HG03378 (cell line): Measurements from ENCODE around the gene PATZ1.
"Not testable (repeated sequence)": the region's sequence is repeated elsewhere in the genome, so short reads cannot be mapped to it uniquely, and the experiment has no call there.

Experiments
- ATAC-seq: cut with Tn5 transposase; IDR thresholded peaks from one replicate; pipeline ENCODE4 v1.9.1; 2021; ENCODE audit warnings: mild to moderate bottlenecking, moderate library complexity; ENCODE audit not compliant: unreplicated experiment

The PATZ1 gene, protein sequence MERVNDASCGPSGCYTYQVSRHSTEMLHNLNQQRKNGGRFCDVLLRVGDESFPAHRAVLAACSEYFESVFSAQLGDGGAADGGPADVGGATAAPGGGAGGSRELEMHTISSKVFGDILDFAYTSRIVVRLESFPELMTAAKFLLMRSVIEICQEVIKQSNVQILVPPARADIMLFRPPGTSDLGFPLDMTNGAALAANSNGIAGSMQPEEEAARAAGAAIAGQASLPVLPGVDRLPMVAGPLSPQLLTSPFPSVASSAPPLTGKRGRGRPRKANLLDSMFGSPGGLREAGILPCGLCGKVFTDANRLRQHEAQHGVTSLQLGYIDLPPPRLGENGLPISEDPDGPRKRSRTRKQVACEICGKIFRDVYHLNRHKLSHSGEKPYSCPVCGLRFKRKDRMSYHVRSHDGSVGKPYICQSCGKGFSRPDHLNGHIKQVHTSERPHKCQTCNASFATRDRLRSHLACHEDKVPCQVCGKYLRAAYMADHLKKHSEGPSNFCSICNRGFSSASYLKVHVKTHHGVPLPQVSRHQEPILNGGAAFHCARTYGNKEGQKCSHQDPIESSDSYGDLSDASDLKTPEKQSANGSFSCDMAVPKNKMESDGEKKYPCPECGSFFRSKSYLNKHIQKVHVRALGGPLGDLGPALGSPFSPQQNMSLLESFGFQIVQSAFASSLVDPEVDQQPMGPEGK

DNA sequence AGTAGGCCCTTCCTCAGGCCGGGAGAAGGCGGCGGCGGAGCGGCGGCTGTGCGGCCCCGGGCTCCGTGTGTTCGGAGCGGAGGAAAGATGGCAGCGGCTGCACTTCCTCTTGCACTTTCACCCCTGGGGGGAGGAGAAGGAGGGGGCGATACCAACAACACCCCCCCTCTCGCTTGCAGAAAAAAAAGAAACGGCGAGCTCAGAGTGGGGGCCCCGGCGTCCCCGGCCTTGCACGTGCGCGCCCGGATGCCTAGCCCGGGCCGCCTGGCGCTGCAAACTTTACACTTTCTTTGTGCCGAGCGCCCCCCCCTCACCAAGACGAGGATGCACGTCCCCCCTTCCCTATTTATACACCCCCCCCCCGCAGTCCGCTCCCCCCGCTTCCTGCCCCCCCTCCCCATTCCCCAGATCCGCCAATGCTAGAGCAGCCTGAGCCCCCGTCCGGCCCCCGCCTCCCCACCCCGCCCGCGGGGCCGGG lies at the start of gene PATZ1:
TSS of gene PATZ1 (minus strand) at position 92 of the 478 bp plus-strand sequence. CDS start 744 bp downstream, outside the sequence.
- no peak for ATAC-seq

DNA sequence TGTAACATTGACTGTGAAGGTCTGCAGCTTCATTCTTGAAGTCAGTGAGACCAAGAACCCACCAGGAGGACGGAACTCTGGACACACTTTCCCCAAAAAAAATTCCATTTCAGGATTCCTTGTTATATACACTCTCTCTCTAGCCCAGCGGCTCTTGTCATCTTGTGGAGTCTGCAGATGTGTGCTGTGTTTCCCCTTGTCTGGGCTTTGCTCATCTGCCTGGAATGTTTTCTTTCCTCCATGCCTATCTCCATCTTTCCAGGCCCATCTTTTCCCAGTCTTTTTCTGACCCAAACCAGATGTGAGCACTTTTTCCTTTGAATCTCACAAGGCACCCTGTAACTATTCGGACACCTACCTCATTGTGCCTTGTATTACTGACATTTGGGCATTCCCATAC lies 48.2 kb upstream of the PATZ1 start:
- no peak for ATAC-seq

DNA sequence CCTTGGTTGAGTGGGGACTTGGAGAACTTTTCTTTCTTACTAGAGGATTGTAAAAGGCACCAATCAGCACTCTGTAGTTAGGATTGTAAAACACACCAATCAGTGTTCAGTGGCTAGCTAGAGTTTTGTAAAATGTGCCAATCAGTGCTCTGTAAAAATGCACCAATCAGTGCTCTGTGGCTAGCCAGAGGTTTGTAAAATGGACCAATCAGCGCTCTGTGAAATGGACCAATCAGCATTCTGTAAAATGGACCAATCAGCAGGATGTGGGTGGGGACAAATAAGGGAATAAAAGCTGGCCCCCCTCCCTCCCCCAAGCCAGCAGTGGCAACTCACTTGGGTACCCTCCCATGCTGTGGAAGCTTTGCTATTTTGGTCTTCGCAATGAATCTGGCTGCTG lies 47.7 kb upstream of the PATZ1 start:
- no peak for ATAC-seq

DNA sequence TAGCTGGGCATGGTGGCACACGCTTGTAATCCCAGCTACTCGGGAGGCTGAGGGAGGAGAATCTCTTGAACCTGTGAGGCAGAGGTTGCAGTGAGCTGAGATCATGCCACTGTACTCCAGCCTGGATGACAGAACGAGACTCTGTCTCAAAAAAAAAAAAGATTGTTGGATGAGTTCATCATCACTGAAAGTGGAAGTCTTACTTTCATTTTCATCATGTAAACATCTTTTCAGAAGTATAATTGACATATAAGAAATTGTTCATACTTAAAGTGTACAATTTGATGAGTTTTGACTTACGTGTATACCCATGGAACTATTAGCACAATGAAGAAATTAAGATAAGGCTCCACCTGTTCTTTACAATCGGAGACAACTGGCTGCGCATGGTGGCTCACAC lies 32.5 kb upstream of the PATZ1 start:
- ATAC-seq: not testable (repeated sequence)

DNA sequence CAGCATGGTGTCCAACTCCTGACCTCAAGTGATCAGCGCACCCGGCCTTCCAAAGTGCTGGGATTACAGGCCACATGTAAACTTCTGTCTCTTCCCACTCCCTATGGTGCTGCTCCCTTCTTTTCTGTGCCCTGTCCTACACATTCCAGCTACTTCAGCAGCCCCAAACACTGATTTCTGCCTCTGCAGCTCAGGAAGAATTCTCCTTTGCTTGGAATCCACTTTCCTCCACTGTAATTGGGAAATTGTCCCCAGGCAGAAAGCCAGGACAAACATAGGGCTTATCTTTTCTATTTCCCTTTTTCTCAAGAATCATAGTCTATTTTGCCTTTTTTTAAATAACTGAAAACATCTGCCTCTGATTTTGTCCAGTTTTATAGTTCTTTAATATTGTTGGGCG lies 32.0 kb upstream of the PATZ1 start:
- ATAC-seq: no peak

DNA sequence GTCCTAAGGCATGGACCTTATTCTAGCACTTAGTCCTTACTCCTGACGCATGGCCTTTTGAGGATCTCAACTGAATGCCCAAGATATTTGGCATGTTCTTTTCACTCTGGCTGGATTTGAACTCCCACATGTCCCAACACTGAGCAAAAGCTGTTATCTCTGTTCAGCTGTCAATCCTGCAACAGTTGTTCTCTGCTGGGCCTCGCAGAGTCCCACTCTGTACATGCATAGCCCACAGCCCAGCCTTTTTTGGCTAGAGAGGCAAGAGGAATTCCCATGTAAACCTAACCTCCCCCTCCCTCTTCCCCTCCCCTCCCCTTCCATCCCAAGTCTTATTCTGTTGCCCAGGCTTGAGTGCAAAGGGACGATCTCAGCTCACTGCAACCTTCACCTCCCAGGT lies 31.5 kb upstream of the PATZ1 start:
- no peak for ATAC-seq

DNA sequence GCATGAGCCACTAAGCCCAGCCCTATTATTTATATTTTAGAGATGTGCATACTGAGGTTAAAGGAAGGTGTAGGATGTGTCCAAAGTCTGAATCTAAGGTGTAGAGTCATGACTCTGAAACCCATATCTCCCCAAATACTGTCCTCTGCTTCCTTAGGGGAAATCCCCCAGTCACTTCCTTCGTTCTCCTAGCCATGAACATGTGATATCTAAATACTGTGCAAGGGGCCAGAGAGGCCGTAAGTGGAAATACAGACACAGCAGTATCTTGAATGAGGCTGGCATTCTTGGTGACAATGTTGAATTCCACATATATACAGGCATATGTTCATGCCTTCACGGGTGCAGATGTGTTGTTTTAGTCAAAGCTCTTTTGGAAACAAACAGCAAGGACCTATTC lies 21.3 kb upstream of the PATZ1 start:
- ATAC-seq: no peak

DNA sequence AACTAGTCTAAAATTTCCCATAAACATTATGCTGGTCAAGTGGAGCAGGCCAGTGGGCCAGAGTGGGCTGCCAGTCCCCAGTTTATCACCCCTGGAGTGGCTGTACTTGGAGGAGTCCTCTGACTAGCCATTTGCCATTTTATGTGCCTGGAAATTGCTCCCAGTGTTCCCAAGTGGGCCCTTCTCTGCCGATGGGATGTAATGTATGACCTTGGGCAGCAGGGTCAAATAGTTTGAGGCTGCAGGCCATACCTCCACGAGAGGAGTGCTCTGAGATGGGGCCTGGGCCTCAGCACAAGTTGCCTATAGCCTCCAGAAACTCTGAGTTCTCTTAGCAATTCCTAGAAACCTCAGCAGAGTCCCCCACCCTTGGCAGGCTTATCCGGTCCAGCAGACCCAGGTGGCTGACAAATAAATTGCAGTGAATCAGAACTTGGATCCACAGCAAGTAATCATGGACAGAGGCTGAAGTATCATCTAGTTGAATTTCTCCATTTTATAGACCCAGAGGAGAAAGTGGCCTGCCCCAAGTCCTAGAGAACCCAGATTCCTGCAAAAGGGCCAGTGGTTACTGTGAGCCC lies 17.8 kb upstream of the PATZ1 start:
- no peak for ATAC-seq

DNA sequence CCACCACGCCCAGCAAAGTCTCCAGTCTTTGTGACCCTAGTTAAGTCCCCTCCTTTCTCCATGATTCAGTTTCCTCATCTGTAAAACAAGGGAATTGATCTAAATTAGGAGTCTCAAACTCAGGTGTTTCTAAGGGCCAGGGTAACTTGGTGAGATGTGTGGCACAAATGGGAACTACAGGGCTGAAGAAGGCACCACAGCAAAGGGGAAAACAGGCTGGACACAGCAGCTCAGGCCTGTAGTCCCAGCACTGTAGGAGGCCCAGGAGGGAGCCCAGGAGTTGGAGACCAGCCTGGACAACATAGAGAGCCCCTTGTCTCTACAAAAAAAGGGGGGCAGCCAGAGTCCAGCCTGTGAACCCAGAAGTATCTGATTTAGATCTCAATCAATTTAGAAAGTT lies 15.6 kb upstream of the PATZ1 start:
- no peak for ATAC-seq

DNA sequence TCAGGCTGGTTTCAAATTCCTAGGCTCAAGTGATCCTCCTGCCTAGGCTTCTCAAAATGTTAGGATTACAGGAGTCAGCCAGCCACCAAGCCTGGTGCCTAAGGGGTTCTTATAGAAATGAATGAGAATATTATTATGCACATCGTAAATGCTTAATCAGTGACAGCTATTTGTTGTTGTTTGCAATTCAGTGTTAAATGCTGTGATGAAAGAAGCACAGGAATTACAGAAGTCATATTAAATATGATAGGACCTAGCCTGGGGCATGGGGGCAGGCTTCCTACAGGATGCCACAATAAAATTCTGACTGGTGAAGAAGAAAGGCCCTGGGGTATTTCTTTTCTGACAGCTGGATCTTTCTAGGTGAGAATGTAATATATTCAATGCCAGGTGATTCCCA lies 13.9 kb upstream of the PATZ1 start:
- no peak for ATAC-seq

DNA sequence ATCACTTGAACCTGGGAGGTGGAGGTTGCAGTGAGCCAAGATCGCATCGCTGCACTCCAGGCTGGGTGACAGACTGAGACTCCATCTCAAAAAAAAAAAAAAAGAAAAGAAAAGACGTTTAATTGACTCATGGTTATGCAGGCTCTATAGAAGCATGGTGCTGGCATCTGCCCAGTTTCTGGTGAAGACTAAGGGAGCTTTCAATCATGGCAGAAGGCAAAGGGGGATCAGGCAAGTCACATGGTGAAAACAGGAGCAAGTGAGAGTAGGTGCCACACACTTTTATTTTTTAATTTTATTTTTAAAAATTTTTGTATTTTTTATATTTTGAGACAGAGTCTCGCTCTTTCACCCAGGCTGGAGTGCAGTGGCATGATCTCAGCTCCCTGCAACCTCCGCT lies 8.4 kb upstream of the PATZ1 start:
- no peak for ATAC-seq

DNA sequence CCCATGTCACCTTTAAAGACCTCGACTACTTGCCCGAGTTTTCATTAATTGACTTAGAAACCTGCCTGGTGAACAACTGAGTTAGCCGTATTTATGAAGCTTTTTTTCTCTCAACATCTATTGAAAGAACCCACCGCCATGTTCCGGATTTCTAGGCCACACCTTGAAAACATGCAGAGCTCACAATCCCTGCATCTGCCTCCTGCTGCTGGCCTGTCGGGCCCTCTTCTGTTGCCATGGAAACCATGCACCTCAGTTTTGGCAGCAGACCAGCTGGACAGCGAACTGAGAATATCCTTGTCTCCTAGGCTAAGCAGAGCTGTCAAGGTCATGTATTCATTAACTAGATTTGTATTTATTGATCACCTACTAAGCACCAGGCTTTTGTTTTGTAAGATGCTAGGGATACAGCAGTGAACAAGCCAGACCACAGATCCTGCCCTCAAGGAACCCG lies 4.3 kb upstream of the PATZ1 start:
- no peak for ATAC-seq

DNA sequence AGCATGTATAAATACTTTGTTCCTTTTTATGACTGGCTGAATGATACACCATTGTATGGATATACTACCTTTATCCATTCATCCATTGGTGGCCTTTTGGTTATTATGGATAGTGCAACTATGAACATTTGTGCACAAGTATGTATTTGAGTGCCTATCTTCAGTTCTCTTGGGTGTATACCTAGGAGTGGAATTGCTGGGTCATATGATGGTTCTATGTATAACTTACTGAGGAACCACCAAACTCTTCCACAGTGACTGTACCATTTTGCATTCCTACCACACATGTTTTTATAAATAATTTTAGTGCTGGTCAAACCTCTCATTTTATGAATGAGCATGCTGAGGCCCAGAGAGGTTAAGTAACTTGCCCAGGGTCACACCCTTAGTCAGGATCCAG lies 3.8 kb upstream of the PATZ1 start:
- no peak for ATAC-seq

DNA sequence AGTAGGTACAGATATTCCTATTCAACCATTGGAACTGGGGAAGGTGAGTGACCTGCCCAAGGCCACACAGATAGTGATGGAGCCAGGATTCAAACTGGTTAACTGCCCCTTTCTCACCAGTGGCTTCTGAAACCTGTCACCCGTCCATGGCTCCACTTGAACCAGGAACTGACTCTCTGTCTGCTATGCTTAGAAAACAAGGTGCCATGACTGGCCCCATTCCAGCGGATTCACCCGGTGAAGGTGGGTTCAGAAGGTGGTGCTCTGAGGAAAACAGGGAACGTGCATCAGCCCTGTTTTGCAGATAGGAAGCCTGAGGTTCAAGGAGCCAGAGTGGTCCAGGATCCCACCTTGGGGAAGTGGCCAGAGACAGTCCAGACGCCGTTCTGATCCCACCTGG lies 2.6 kb upstream of the PATZ1 start:
- ATAC-seq: no peak

DNA sequence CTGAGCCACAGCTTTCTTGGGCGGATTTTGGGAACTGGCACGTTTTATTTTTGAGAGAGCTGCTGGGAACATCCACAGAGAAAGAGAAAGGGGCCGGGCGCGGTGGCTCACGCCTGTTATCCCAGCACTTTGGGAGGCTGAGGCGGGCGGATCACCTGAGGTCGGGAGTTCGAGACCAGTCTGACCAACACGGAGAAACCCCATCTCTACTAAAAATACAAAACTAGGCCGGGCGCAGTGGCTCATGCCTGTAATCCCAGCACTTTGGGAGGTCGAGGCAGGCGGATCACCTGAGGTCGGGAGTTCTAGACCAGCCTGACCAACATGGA lies 1.8 kb upstream of the PATZ1 start:
- ATAC-seq: not testable (repeated sequence)

DNA sequence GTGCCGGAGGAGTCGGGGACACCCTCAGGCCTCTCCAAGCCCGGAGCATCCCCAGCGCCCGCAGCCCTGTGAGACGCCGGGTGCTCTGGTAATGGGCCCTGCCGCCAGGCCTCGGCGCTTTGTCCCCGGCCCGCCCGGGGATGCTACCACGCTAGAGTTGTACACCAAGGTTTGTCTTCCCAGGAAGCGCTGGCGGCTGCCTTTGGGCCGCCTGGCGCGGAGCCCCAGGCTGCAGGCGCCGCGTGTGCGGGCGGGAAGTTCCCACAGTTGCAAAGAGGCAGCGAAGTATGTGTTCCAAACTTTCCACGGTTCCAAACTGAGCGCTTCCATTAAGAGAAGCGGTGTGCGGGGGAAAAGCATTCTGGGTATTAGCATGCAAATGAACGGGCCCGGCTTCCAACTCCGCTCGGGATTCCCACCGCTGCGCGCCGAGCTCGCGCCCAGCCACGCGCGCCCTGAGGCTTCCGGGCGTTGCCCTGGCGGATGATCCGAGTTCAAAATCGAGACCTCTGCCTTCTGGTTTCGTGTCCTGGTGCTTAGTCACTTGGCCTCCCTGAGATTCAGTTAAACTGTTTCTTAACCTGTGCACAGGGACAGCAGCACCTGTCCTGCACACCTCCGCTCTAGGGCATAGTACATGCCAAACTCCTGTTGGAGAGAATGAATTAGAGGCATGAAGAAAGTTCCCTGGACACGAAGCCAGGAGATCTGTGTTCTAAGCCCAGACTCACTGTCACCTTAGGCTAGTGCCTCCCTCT lies 1.3 kb upstream of the PATZ1 start:
- no peak for ATAC-seq

DNA sequence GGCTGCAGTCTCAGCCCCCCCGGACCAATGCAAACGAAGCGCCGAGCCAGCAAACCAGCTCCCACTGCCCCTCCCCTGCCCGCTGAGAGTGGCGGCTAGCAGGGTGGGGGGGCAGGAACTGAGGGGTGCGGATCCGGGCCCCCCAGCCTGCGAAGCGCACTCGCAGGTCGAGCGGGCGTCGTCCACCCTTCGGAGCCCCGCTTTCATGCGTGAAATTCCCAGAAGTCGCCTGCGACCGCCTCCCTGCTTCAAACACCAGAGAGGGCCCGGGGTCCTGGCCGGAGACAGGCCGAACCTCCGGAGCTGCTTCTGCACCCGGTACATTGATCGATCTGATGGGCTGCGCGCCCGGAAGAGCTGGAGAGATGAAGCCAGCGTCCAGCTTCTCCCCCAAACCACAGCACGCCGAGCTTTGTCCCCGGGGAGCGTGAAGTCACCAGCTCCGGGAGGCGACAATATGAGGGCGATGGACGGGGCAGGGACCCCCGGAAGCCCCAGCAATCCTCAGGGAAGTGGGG lies 646 bp upstream of the PATZ1 start:
- ATAC-seq: no peak

DNA sequence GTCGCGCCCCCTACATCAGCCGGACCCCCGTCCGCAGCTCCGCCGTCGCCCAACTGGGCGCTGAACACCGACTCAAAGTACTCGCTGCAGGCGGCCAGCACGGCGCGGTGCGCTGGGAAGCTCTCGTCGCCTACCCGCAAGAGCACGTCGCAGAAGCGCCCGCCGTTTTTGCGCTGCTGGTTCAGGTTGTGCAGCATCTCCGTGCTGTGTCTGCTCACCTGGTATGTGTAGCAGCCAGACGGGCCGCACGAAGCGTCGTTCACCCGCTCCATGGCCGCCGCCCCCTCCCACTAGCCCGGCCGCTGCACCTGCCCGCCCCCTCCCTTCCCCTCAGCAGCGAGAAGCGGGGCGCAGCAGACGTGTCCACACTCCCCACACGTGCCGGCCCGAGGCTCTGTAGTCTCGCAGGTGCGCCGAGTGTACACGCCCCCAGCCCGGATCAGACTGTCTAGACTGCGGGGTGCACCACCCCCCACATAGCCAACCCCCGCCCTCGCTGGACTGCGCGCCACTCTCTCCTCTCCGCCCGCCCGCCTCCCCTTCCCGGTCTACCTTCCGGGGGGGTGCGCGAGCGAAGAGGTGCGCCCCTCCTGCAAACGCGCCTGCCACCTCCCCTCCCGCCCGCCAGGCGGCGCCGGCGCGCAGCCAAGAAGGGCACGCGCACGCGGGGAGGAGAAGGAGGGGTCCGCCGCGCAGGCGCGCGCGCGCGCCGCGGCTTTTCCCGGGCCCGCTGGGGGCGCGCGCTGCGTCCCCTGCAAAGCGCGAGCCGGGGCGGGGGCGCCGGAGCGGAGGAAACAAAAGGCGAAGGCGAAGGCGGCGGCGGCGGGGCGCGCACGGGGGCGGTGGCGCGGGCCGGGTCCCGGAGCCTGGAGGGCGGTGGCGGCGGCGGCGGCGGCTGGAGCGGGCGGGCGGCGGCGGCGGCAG lies 553 bp downstream of the PATZ1 start:
- no peak for ATAC-seq

DNA sequence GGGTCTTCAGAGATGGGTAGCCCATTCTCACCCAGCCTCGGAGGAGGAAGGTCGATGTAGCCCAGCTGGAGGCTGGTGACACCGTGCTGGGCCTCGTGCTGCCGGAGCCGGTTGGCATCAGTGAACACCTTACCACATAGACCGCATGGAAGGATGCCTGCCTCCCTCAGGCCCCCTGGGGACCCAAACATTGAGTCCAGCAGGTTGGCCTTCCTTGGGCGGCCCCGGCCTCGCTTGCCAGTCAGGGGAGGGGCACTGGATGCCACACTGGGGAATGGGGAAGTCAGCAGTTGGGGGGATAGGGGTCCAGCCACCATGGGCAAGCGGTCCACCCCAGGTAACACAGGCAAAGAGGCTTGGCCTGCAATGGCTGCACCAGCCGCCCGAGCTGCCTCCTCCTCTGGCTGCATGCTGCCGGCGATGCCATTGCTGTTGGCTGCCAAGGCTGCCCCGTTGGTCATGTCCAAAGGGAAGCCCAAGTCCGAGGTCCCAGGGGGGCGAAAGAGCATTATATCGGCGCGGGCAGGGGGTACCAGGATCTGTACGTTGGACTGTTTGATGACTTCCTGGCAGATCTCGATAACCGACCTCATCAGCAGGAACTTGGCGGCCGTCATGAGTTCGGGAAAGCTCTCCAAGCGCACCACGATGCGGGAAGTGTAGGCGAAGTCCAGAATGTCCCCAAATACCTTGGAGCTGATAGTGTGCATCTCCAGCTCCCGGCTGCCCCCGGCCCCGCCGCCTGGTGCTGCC lies 1.4 kb downstream of the PATZ1 start:
- no peak for ATAC-seq
